Measurements from ENCODE around the gene PHF3.

Gene PHF3

DNA sequence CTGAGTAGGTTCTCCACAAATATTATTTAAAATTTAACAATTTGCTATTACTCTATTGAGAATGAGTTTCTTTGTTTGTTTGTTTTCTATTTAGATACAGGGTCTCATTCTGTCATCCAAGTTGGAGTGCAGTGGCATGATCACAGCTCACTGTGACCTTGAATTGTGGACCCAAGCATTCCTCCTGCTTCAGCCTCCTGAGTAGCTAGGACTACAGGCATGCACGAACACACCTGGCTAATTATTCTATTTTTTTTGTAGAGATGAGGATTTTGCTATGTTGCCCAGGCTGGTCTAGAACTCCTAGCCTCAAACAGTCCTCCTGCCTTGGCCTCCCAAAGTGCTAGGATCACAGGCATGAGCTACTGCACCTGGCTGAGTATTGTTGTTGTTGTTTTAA, 122.2 kb downstream of the PHF3 start:
- no peak for TF ChIP-seq CTCF (conservative IDR thresholded peaks at IDR 0.05; ENCODE audit: control insufficient read depth, insufficient read depth, low read depth, low read length)
- no peak for DNase-seq (ENCODE audit: low read depth)
- no peak overlapping the region for H3K4me3 ChIP-seq (ENCODE audit: control insufficient read depth, low read depth, low read length)

GRCh38 chr6:63759605-63760105, 124.1 kb downstream of the PHF3 start:
- TF ChIP-seq CTCF (conservative IDR thresholded peaks at IDR 0.05; ENCODE audit: control insufficient read depth, insufficient read depth, low read depth, low read length), result no peak
- H3K4me3 ChIP-seq (ENCODE audit: control insufficient read depth, low read depth, low read length), result no peak overlapping the region
- DNase-seq (ENCODE audit: low read depth), result peak; percentile 11

DNA sequence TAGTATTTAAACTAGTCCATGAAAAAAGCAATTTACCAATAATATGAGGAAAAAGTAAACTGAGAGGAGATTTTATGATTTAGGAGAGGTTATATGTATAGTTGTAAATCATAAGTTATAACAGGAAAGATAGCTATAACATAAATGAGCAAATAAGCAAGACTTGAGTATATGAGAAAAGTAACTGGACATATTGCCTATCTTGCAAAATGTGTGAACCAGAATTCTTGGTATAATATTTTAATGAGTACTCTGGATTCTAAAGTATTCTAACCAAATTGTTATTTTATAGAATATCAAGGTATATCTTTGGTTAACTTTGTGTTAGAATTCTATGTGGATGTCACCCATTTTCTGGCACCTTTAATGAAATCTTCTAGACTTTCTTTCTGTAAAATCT, 124.6 kb downstream of the PHF3 start:
- no peak overlapping the region for H3K4me3 ChIP-seq (ENCODE audit: control insufficient read depth, low read depth, low read length)
- no peak for TF ChIP-seq CTCF (conservative IDR thresholded peaks at IDR 0.05; ENCODE audit: control insufficient read depth, insufficient read depth, low read depth, low read length)
- DNase-seq (ENCODE audit: low read depth), result no peak

DNA sequence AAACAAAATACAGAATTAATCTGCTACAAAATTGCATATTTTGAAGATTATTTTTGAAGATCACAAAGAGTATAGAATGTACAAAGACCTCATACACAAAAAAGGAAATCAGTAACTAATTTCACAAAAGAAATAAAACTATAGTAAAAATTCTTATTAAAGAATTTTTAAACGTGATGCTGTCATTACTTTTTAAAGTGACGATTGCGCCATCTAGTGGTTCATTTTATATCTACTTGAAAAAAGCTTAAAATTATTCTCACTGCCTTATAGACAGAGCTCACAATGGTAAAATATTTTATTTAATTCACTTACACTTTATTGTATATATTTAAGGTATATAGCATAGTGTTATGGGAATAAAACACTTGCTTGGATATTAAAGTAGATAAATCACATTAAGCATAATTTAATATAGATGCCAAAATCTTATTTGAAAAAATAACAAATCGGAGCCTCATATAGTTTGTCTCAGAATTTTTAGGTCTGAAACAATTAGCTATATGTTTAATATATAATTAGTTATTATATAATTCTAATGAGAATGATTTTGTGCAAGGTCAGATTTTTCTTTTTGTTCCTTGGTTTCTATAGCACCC, 128.8 kb downstream of the PHF3 start:
- H3K4me3 ChIP-seq (ENCODE audit: control insufficient read depth, low read depth, low read length), result no peak overlapping the region
- DNase-seq (ENCODE audit: low read depth), result peak; percentile 60
- peak; percentile 34 for TF ChIP-seq CTCF (conservative IDR thresholded peaks at IDR 0.05; ENCODE audit: control insufficient read depth, insufficient read depth, low read depth, low read length)

All from fibroblast of mammary gland (primary cell).